ENCODE results near the gene BBS7.

GRCh38 chr4:121846662-121847061 is 23.6 kb downstream of the BBS7 start:
- TF ChIP-seq MAZ (CRISPR knock-in tag; conservative IDR thresholded peaks at IDR 0.05 in 1 of 2, IDR thresholded peaks at IDR 0.05 in 1 of 2) (no peak), ZBTB11 (CRISPR knock-in tag; IDR thresholded peaks at IDR 0.05) (no peak), ZNF121 (CRISPR knock-in tag; conservative IDR thresholded peaks at IDR 0.05) (no peak), ZNF174 (CRISPR knock-in tag; IDR thresholded peaks at IDR 0.05) (no peak), SNAPC5 (CRISPR knock-in tag; IDR thresholded peaks at IDR 0.05) (no peak), LEF1 (IDR thresholded peaks at IDR 0.05) (no peak), KAT8 (IDR thresholded peaks at IDR 0.05; ENCODE audit: low read depth) (no peak), POLR2A (conservative IDR thresholded peaks at IDR 0.05) (no peak), ZFPM2 (CRISPR knock-in tag; IDR thresholded peaks at IDR 0.05) (no peak), LARP7 (IDR thresholded peaks at IDR 0.05) (no peak), RAD51 (IDR thresholded peaks at IDR 0.05; ENCODE audit: borderline replicate concordance, low read depth) (no peak), CTCF (IDR thresholded peaks at IDR 0.05 in 2 of 3, conservative IDR thresholded peaks at IDR 0.05 in 1 of 3; ENCODE audit: insufficient read depth in 2 of 3, low read depth in 1 of 3, low read length in 3 of 3) (no peak), ARID2 (IDR thresholded peaks at IDR 0.05) (no peak)
